Superior temporal gyrus (tissue), 1 donor: ENCODE measurements around the gene CATSPER4.

Experiments
- DNase-seq: peaks from one replicate; pipeline ENCODE4 v3.0.0-alpha.2; 2016; ENCODE audit errors: extremely low spot score

CATSPER4 gene

DNA sequence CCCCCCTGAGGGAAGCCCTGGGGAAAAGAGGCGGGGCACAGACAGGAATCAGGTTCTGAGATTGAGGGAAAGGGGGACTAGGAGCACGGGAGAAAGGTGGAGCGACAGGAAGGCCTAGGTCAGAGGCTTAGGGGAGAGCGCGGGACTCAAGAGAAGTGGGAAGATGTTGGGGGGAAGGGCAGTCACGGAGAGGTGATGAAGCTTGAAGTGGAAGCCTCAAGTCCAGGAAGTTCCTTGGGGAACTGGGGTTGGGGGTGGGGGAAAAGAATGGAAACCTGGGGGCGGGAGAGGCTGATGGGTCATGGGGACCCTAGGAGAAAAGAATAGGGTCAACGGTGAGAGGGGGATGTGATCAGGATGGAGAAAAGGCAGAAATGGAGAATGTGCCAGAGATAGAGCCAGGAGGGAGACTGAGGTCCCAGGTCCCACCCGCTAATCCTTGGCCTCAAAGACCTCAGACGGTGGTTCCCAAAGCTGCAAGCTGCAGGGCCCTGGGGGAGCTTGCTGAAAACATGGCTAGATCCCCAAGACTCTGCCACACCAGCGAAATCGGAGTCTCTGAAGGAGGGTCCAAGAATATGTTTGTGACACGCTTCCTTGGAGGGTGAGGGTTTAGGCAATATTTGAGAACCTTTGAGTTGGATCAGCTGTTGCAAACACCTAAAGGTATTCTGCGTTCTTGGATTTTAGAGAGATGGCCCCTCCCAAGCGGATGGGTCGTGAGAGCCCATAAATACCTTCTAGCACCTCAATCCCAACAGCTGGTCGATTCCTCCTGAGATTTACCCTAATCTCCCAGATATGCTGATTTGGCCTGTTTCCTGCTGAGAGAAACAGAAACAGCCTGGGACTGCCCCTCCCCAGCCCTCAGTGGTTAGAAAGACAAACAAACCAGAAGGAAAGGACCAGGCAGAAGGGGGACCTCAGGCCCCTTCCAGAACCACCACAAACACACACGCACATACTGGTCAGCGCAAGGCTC lies 25.2 kb upstream of the CATSPER4 start:
- DNase-seq: no peak

DNA sequence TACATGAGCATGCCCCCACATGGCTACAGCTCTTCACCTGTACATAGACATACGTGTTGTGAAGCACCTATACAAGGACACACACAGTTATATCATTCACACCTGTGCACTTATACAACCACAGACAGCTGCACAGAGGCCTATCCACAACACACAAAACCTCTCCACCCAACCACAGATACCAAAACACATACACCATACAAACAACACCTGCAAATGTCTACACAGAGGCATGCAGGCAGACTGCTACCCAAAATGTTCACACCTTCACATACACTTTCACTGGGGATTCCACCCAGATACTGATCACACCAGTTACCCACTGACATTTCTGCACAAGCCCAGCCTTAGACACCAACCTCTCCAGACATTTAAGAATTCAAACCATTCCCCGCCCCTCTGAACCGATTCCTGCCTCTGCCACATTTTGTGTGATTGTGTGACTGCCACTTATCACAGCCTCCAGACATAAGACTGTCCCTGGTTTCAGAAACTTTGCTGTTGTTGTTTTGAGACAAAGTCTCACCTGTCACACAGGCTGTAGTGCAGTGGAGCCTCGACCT lies 23.6 kb upstream of the CATSPER4 start:
- DNase-seq: no peak

GRCh38 chr1:26168410-26169197 lies 21.8 kb upstream of the CATSPER4 start, which contains the start of gene C1orf232:
Gene C1orf232, minus strand, starts transcription at chr1:26168963. Its CDS starts 464 bp downstream, at chr1:26168499.
- no peak for DNase-seq

- DNase-seq: no peak
These were observed 21.2 kb upstream of the CATSPER4 start for GRCh38 chr1:26169198-26169554.

DNA sequence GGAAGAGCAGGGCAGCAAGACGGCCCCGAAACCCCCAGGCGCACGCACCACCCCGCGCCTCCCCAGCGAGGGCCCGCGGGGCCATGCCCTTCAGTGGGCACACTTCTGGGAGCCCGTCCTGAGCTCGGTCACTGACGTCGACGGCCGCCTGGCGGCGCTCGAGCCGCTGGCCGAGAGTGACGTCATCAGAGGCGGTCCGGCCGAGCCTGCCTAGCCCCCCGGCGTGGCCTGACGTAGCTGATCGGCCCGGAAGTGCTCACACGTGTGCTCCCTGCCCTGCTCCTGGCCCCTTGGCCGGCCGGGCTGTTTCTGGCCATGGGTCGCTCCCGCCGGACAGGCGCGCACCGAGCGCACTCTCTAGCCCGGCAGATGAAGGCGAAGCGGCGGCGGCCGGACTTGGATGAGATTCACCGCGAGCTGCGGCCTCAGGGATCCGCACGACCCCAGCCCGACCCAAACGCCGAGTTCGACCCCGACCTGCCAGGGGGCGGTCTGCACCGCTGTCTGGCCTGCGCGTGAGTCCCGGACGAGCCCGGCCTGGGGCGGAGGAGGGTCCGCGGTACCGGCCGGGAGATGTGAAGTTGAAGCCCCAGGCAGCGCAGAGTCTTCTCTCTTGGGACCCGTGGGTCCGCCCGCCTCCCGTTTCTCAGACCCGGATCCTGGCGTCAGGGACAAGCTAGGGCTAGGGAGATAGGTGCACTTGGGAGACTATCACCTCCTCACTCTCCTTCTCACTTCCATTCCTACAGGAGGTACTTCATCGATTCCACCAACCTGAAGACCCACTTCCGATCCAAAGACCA lies 20.5 kb upstream of the CATSPER4 start, which contains the start of gene ZNF593:
Gene ZNF593, plus strand, starts transcription at position 240 of the 803 bp plus-strand sequence. Its CDS starts 76 bp downstream, at position 316.
- peak; percentile 90 for DNase-seq

DNA sequence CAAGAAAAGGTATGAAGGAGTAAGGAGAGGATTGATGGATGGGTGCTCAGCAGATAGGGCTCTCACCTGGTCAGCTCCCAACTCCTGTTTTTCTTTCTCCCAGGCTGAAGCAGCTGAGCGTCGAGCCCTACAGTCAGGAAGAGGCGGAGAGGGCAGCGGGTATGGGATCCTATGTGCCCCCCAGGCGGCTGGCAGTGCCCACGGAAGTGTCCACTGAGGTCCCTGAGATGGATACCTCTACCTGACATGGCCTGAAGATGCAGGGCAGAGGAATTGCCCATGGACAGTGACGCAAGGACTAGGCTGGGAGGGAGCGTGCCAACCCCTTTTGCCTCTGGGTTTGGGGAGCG lies 20.0 kb upstream of the CATSPER4 start:
- DNase-seq: no peak

DNA sequence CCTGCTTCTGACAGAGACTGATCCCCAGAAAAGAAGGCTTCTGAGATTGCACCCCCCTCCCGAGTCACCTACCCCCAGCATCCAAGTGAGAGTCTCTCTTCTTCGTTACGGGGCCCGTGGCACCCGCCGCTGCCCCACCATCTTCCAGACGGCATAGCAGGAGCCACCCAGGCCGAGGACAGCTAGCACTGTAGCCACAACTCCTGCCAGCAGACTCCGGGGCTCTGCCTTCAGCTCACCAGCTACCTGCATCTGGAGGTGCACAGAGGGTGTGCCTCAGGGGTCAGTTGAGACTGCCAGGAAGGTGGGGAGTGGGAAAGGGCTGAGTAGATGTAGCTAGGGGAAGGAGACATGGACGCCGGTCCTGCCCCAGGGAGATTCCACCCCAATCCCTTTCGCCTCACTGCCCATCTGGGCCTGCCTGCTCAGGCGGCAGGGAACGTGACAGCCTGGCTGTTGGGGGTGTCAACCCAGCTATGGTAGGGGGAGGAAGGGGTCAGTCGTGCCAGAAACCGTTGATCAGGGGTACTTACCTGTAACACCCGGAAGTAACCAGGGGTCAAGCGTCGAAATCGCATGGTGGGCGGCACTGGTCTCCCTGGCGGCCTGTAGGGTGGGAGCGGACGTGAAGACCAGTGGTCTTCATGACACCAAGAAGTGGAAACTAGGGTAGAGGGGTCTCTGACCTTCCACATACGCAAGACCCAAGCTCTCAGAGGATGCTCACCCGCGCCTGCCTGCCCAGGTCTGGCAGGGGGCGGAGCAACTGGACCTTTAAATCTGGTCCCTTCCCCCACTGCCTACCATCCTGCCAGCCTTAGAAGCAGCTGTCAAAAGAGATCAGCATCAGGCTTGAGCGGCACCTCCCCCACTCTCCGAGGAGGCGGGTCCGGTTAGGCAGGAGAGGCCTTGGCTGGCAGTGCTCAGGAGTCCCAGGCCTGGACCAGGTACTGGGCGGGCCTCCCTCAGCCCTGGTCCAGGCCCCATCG lies 19.0 kb upstream of the CATSPER4 start, which contains the start of gene ZNF593OS:
Gene ZNF593OS, minus strand, starts transcription at position 749 of the 989 bp plus-strand sequence. Its CDS starts 171 bp downstream, at position 578.
- no peak for DNase-seq

GRCh38 chr1:26175346-26175745 lies 15.1 kb upstream of the CATSPER4 start:
- no peak for DNase-seq

DNA sequence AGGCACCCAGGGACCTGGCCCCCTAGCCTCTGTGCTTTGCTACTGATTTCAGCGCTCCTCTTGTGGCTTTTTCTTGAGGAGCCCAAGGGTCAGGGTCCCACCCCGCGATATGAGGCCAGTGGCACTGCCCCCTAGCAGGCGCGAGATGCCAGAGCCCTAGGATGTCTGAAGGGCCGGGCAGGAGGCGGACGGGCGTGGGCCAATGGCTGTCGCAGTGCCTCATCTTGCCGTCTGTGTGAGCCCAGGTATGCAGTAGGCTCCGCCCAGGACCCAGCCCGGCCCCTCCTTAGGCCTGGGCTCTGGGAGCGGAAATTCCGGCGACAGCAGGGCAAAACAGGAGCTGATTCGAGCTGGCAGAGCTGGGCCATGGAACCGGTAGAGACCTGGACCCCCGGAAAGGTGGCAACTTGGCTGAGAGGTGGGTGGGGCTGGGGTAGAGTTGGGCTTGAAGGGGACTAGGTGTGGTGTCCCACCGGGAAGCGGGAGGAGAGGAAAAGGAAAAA lies 13.2 kb upstream of the CATSPER4 start, which contains the start of gene CNKSR1:
Gene CNKSR1, plus strand, starts transcription at position 310 of the 503 bp plus-strand sequence. Its CDS starts 57 bp downstream, at position 367.
- no peak for DNase-seq

GRCh38 chr1:26180010-26180506 lies 10.3 kb upstream of the CATSPER4 start:
- DNase-seq: no peak

GRCh38 chr1:26181586-26182382 lies 8.6 kb upstream of the CATSPER4 start:
- DNase-seq: no peak

GRCh38 chr1:26182383-26182696 lies 8.1 kb upstream of the CATSPER4 start:
- no peak for DNase-seq

DNA sequence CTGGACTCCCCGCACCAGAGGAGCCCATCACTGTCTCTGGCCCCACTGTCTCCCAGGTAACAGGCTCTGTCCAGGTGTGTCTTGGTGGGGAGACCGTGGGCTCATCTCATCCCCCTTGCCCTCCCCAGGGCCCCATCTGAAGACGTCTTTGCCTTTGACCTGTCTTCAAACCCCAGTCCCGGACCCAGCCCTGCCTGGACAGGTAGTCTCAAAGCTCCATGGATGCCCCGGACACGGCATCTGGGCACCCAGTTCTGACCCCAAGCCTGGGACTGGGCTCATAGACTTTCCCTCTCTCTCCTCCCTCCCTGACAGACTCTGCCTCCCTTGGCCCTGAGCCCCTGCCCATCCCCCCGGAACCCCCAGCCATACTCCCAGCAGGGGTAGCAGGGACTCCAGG lies 6.3 kb upstream of the CATSPER4 start:
- DNase-seq: no peak

DNA sequence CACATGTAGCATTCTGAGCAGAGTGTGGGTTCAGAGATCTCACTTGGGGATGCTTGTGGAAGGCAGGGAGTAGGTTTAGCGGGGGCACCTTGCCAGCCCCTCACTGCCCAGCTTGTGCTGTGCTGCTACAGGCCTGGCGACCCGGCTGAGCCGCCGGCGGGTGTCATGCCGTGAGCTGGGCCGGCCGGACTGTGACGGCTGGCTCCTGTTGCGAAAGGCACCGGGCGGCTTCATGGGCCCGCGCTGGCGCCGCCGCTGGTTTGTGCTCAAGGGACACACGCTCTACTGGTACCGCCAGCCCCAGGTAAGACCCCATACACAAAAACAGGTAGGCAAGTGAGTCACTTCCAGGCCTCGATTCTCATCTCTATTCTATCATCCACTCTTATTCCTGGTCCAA lies 5.5 kb upstream of the CATSPER4 start:
- DNase-seq: no peak

DNA sequence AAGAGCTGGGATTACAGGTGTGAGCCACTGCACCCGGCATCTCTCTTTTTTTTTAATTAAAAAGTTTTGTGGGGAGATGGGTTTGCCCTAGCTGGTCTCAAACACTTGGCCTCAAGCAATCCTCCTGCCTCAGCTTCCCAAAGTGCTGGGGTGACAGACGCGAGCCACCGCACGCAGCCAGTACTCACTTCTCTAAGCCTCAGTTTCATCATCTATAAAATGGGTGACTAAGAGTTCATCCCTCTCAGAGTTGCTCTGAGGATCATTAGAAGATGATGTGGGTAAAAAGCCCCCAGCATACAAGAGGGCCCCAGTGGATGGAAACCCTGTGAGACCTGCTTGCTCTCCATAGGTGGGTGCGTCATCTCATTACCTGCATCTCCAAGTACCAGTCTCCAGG lies 2.5 kb upstream of the CATSPER4 start:
- no peak for DNase-seq

GRCh38 chr1:26188477-26188876 lies 1.9 kb upstream of the CATSPER4 start:
- no peak for DNase-seq

DNA sequence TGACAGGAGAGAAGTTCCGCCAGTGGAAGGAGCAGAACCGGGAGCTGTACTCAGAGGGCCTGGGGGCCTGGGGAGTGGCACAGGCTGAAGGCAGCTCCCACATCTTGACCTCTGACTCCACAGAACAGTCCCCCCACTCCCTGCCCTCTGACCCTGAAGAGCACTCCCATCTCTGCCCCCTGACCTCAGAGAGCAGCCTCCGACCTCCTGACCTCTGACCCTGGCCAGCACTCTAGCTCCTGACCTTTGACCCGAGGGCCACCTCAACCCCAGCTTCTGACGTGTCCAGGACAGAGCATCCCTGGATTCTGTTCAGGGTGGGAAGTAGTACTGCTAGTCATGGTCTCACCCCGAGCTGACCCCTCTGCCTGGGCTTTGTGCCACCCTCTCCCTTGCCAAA lies 1.1 kb upstream of the CATSPER4 start:
- DNase-seq: no peak

DNA sequence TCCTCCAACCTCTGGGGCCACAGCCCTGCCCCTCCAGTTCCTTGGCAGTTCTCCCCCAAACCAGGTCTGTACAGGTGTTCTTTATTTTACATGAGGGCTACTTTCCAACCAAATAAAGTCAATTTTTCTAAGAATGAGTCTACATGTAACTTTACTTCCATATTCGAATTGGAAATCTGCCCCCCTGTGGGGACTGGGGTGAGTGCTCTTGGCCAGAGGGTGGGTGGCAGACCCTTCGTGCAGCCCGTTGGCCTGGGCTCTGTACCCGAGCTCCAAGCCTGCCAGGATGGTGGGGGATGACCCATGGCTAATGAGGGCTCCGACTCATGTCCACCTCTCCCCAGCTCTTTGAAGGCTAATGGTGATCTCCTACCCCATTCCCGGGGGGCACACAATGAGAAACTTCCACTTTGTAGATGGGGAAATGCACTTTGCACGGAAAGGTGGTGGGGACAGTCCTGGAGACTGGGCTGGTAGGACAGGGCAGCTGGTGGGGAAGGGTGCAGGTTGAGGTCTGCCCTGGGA lies 589 bp upstream of the CATSPER4 start:
- no peak for DNase-seq

GRCh38 chr1:26191739-26192138 lies 1.3 kb downstream of the CATSPER4 start:
- DNase-seq: no peak
